ENCODE data around the gene MTERF4. TPM values are rescaled to one million over a fixed set of nuclear protein-coding genes. Genes with fewer than 3 reads are reported as not detected.

The MTERF4 gene
- total and polyA plus RNA-seq, 10 of the 15 experiments (the other 5 are each of a cell fraction or from before 2014, with no cell fraction given), result 36.7 to 69.1 (median 45.5) TPM

- ChIA-PET RAD21 (ENCODE audit: unreplicated experiment) (no interaction called here), SMC1A (ENCODE audit: uncharacterized antibody, unreplicated experiment) (interaction anchor here (0.6 kb wide), 1 partner anchor 91 kb away, joined by 3 read pairs; no protein-coding TSS in a partner anchor), POLR2A (interaction anchor here (0.6 to 0.7 kb wide), 3 partner anchors 14 to 40 kb away, joined by 4 to 5 read pairs (median 5); no protein-coding TSS in a partner anchor), CTCF (interaction anchor here (0.6 kb wide), 1 partner anchor 702 kb away, joined by 3 read pairs; no protein-coding TSS in a partner anchor)
- in situ Hi-C loops (cut with MboI), result no loop called here
- no peak overlapping the region for H3K9ac ChIP-seq (ENCODE audit: control insufficient read depth, insufficient read depth, low read length)
- H3K4me1 ChIP-seq (ENCODE audit: control insufficient read depth, insufficient read depth, low read length), result no peaks in the 10 kb centered on the region
- no peak overlapping the region for H2AFZ ChIP-seq (ENCODE audit: control insufficient read depth, low read depth, low read length)
- no peak overlapping the region for H3K4me3 ChIP-seq
- no peaks in the 10 kb centered on the region for H3K36me3 ChIP-seq (ENCODE audit: control insufficient read depth in 2 of 2, insufficient read depth in 2 of 2, low read length in 1 of 2)
- H3K4me2 ChIP-seq (ENCODE audit: control insufficient read depth, insufficient read depth), result no peak overlapping the region
- WGBS (ENCODE audit: insufficient coverage, insufficient replicate concordance, low lambda C conversion rate, missing lambda C conversion rate), result 64% methylated on average over 6 of the region's 6 CpGs
- H3K79me2 ChIP-seq (ENCODE audit: control insufficient read depth, insufficient read depth, low read length), result no peaks in the 10 kb centered on the region
- FAIRE-seq, result no peak
- no peak overlapping the region for H3K27ac ChIP-seq (ENCODE audit: control insufficient read depth, insufficient read depth)
- no peaks in the 10 kb centered on the region for H4K20me1 ChIP-seq (ENCODE audit: control insufficient read depth, insufficient read depth)
- TF ChIP-seq CBX3 (IDR thresholded peaks at IDR 0.05; ENCODE audit: borderline replicate concordance, low read depth), result no peak
- no peak for TF ChIP-seq NFYA (IDR thresholded peaks at IDR 0.05; ENCODE audit: borderline replicate concordance, low read depth, low read length)
- TF ChIP-seq E4F1 (IDR thresholded peaks at IDR 0.05; ENCODE audit: borderline replicate concordance, partially characterized antibody), result no peak
- TF ChIP-seq SUZ12 (IDR thresholded peaks at IDR 0.05; ENCODE audit: unreplicated experiment), result no peak
- TF ChIP-seq CHD2 (IDR thresholded peaks at IDR 0.05; ENCODE audit: borderline replicate concordance, low read depth, low read length), result no peak
- TF ChIP-seq E2F8 (IDR thresholded peaks at IDR 0.05; ENCODE audit: low read depth, partially characterized antibody), result no peak
- TF ChIP-seq IKZF2 (IDR thresholded peaks at IDR 0.05), result no peak
- no peak for TF ChIP-seq PBX3 (IDR thresholded peaks at IDR 0.05; ENCODE audit: insufficient replicate concordance, low read depth, low read length)
- no TSS peak for BruUV-seq (replicated peaks)
- no peaks in the 10 kb centered on the region for H3K9me3 ChIP-seq (replicated peaks; ENCODE audit: control insufficient read depth, insufficient read depth, low read length)
- no peaks in the 10 kb centered on the region; a peak in 1 of 4 replicates for H3K27me3 ChIP-seq (replicated peaks in 1 of 2; ENCODE audit: control insufficient read depth in 2 of 2, insufficient read depth in 2 of 2, low read length in 1 of 2)
- no peak for ATAC-seq
- intact Hi-C loops (cut with micrococcal nuclease; ENCODE audit: unreplicated experiment), result no loop called here
- no peak for DNase-seq (ENCODE audit: low read depth, low spot score)
Measured at GRCh38 chr2:241061275-241061674, 40.8 kb downstream of the MTERF4 start.
